ENCODE measurements around the gene IGSF11.
"Not testable (repeated sequence)": the region's sequence is repeated elsewhere in the genome, so short reads cannot be mapped to it uniquely, and the experiment has no call there.

Gene IGSF11

GRCh38 chr3:119034256-119035013, at the start of gene IGSF11:
Gene IGSF11, minus strand, starts transcription at chr3:119034846. Its CDS starts 264 bp downstream, at chr3:119034582.
- peak; percentile 72 for TF ChIP-seq CTCF (IDR thresholded peaks at IDR 0.05; ENCODE audit: borderline replicate concordance, insufficient read depth, low read depth, low read length)
- H3K4me3 ChIP-seq (ENCODE audit: low read depth, low read length): peak within 1 kb of the TSS; percentile 53

- no peak for TF ChIP-seq CTCF (IDR thresholded peaks at IDR 0.05; ENCODE audit: borderline replicate concordance, insufficient read depth, low read depth, low read length)
- H3K4me3 ChIP-seq (ENCODE audit: low read depth, low read length): no peak overlapping the region
Measured at GRCh38 chr3:119080364-119080763, 45.7 kb upstream of the IGSF11 start.

- no peak for TF ChIP-seq CTCF (IDR thresholded peaks at IDR 0.05; ENCODE audit: borderline replicate concordance, insufficient read depth, low read depth, low read length)
- H3K4me3 ChIP-seq (ENCODE audit: low read depth, low read length): no peak overlapping the region
Measured at GRCh38 chr3:119073258-119074001, 38.8 kb upstream of the IGSF11 start.

- H3K4me3 ChIP-seq (ENCODE audit: low read depth, low read length): not testable (repeated sequence)
Measured at GRCh38 chr3:119072451-119072850, 37.8 kb upstream of the IGSF11 start.

- TF ChIP-seq CTCF (IDR thresholded peaks at IDR 0.05; ENCODE audit: borderline replicate concordance, insufficient read depth, low read depth, low read length): no peak
- no peak overlapping the region for H3K4me3 ChIP-seq (ENCODE audit: low read depth, low read length)
Measured at GRCh38 chr3:119069725-119070124, 35.1 kb upstream of the IGSF11 start.

GRCh38 chr3:119063471-119063870, 28.8 kb upstream of the IGSF11 start:
- TF ChIP-seq CTCF (IDR thresholded peaks at IDR 0.05; ENCODE audit: borderline replicate concordance, insufficient read depth, low read depth, low read length): no peak
- H3K4me3 ChIP-seq (ENCODE audit: low read depth, low read length): no peak overlapping the region

- no peak for TF ChIP-seq CTCF (IDR thresholded peaks at IDR 0.05; ENCODE audit: borderline replicate concordance, insufficient read depth, low read depth, low read length)
Measured at GRCh38 chr3:119062892-119063291, 28.2 kb upstream of the IGSF11 start.

More at GRCh38 chr3:119062892-119063291, 28.2 kb upstream of the IGSF11 start:
- no peak overlapping the region for H3K4me3 ChIP-seq (ENCODE audit: low read depth, low read length)
